HG02588 (cell line): Measurements from ENCODE around the gene SCRT2.
A peak's percentile ranks its signal among the peaks of the same experiment; 100 is the strongest.
"Not testable (repeated sequence)": the region's sequence is repeated elsewhere in the genome, so short reads cannot be mapped to it uniquely, and the experiment has no call there.

Source experiments
- ATAC-seq: cut with Tn5 transposase; IDR thresholded peaks from one replicate; pipeline ENCODE4 v1.9.1; 2021; ENCODE audit warnings: mild to moderate bottlenecking, moderate library complexity; ENCODE audit not compliant: unreplicated experiment

Gene SCRT2

DNA sequence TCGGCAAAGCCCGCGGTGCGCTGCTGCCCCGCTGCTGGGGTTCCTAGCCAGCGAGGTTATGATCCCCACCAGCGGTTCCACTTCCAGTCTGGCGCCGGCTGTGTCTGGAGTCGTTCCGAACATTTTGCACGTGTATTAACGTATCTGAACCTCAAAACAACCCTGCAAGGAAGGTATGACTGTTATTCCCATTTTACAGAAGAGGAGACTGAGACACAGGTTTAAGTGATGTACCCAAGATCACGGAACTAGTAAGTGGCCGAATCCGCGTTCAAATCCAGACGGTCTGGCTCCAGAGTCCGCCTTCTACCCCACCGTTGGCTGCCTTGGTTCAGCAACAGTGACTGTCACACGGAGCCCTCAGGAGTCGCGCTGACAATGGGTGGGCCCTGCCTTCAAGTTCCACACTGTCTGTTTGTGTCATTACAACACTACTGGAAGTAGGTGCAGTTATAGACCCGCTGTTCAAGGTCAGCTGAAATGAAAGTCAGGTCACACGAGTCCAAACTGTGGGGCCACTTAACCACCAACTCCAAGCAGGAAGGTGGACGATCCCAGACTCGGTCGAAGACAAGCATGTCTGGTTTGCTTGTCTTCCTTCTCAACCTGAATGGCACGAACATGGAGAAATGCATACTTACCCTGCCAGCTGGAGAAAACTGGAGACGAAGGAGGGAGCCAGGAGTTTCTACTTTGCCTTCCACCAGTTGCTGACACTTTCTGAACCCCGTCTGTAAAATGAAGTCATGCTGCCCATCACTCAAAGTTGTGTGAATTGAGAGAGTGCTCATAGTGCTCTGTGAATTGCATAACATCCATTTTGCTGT lies 21.8 kb downstream of the SCRT2 start:
- no peak for ATAC-seq

- peak; percentile 88 for ATAC-seq
These were observed 22.5 kb downstream of the SCRT2 start, which contains the start of gene SRXN1 for GRCh38 chr20:653110-653589. Gene SRXN1 (minus strand): TSS chr20:653200. CDS start chr20:653185, 15 bp downstream.

DNA sequence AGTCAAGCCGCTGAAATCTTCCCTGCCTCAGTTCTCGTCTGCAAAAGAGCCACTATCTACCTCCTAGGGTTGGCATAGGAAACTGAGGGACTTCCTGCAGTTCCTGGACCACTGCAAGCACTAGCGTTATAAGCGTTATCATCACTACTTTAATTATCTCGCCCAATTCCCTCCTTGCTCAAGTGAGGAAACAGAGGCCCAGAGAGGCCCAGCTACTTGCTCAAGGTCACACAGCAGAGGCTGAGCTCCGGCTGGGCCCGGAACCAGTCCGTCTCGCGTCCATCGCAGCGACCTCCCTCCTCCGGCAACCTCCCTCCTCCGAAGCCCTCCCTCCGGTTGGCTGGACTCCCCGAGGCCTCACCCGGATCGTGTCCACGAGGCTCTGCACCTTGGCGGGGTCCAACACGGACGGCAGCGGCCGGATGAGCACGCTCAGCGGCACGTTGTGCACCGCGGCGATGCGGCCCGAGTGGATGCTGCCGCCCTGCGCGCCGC lies 22.9 kb downstream of the SCRT2 start:
- ATAC-seq = no peak

DNA sequence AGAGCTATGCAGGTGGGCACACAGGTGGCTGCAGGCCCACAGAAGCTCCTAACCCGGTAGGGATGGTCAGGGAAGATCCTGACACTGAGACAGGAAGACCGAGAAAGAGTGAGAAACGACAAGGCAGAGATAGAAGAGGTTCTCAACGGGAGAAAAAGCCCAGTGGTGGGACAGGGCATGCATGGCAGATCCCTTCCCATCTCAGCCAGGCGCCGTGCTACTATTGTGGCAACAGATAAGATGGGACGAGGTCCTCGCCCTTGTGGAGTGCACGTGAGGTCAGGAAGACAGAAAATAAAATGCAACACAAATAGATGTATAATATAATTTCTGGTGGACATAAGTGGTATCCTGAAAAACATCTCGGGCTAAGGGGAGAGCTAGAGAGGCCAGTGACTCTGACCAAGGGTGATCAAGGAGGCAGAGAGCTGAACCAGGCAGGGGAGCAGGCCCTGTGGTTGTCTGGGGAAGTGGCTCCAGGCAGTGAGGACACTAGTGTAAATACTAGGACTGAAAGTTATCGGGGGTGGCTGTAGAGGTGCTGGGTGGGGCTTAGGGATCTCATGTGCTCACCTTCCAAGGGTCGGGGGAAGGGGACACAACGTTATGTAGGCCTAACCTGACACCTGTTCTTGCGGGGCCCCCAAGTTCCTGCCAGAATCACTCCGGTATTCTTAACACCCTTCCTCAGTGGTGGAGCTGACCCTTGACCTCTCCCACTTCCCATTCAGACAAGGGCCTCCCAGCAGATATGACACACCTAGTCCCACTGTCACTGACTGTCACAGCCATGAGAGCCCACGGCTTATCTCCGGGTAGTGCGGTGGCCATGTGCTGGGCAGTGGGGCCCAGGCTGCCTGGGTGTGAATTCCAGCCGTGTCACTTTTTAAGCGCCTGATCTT lies 23.6 kb downstream of the SCRT2 start:
- ATAC-seq = no peak

DNA sequence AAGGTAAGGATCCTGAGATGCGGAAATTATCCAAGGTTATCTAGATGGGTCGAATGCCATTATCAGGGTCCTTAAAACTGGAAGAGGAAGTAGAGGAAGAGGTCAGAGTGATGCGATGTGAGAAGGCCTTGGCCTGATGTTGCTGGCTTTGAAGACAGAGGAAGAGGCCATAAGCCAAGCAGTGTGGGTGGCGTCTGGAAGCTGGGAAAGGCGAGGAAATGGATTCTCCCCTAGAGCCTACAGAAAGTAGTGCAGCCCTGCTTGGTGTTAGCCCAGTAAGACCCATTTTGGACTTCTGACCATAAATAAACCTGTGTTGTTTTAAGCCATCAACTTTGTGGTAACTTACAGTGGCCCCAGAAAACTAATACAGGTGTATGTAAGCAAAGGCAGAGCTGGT lies 24.6 kb downstream of the SCRT2 start:
- no peak for ATAC-seq

DNA sequence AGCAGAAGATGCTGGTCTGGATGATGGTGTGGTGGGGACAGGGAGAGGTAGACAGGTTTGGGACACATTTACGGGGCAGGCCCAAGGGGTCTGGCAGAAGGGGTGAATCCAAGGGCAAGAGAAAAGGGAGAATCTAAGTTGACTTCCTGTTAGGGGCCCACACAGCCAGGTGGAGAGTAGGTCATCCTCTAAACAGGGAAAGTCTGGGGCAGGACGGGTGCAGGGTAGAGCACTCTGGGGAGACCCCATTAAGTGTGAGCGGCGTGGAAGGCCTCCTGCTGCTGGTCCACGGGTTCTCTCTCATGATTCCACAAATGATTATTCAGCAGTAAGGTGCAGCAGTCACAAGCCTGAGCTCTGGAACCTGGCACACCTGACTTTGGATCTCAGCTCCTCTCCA lies 25.3 kb downstream of the SCRT2 start:
- no peak for ATAC-seq

GRCh38 chr20:647479-648019 lies 28.1 kb downstream of the SCRT2 start:
- ATAC-seq = no peak

- no peak for ATAC-seq
These were observed 28.8 kb downstream of the SCRT2 start for GRCh38 chr20:646868-647233.

DNA sequence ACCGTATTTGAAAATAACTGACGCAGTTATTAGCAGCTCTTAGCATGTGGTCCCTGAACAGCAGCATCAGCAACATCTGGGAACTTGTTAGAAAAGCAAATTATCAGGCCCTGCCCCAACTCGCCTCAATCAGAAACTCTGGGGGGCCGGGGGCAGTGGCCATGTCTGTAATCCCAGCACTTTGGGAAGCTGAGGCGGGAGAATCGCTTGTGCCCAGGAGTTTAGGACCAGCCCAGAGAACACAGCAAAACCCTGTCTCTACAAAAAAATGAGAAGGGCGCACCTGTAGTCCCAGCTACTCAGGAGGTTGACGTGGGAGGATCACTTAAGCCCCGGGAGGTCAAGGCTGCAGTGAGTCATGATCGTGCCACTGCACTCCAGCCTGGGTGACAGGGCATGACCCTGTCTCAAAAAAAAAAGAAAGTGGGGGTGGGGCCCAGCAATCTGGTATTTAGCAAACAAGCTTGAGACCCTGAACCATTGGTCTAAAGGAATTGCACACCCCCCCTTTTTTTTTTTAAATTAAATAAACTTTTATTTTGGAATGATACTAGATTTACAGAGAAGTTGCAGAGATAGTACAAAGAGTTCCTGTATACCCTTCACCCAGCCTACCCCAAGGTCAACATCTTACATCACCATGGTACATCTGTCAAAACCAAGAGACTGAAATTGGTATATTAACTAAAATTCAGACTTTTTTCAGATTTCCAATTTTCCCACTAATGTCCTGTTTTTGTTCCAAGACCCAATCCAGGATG lies 29.3 kb downstream of the SCRT2 start:
- no peak for ATAC-seq

GRCh38 chr20:645318-646106 lies 30.1 kb downstream of the SCRT2 start:
- peak; percentile 62 for ATAC-seq

DNA sequence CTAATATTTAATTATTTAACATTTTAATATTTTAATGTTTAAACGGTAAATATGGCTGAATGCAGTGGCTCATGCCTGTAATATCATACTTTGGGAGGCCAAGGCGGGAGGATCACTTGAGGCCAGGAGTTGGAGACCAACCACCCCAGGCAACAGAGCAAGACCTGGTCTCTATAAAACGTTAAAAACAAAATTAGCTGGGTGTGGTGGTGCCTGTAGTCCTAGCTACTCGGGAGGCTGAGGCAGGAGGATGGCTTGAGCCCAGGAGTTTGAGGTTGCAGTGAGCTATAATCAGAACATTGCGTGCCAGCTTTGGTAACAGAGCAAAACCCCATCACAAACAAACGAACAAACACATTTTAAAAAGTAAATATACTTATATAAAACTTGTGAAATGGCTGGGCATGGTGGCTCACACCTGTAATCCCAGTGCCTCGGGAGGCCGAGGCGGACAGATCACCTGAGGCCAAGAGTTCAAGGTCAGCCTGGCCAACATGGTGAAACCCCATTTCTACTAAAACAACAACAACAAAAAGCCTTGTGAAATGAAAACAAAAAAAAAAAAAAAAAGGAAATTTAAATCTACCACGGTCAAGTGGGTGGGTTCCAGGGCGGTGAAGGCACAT lies 30.8 kb downstream of the SCRT2 start:
- no peak for ATAC-seq

- no peak for ATAC-seq
These were observed 33.0 kb downstream of the SCRT2 start for GRCh38 chr20:642398-643174.

- ATAC-seq = not testable (repeated sequence)
These were observed 33.6 kb downstream of the SCRT2 start for GRCh38 chr20:642013-642397.

DNA sequence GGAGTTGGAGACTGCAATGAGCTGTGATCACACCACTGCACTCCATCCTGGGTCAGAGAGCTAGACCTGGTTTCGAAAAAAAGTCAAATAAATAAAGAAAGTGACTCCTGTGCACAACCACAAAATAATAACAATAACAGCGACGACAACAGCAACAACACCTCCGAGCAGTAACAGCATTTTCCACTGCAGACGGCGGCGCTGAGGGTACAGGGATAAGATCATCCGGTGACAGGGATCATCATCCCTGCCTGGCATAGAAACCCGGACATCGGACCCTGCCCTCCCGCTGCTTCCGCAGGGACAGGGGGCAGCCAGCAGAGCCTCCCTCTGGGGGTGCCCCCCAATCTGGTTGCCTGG lies 34.1 kb downstream of the SCRT2 start:
- no peak for ATAC-seq

- ATAC-seq = no peak
These were observed 34.7 kb downstream of the SCRT2 start for GRCh38 chr20:640674-641515.

DNA sequence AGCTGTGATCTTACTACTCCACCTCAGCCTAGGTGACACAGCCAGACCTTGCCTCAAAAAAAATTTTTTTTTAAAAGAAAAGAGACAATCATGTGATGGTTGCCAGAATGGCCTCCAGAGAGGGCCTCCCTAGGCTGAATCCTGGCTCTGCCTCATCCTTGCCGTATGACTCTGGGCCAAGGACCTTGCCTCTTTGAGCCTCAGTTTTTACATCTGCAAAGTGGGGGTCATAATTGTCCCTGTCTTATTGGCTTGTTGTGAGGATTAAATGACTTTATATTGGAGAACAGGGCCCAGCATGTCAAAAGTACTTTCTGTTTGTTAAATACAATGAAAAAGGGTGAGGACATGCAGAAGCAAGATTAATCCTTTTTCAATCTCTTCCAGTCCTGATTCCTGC lies 37.0 kb downstream of the SCRT2 start:
- no peak for ATAC-seq

DNA sequence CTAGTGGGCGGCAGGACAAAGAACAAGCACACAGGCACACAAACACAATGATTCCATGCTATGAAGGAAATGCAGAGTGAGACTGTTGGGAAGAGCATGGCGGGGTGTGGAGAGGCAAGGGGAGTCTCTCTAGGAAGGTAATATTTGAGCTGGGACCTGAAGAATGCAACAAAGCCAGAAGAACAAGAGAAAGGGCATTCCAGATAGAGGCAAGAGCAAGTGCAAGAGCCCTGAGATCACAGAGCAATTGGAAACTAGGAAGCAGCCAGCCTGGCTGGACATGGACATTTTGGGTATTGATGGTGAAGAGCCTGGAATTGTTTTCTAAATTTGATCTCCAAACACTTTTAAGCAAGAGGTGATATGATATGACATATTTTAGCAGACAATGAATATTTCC lies 38.0 kb downstream of the SCRT2 start:
- ATAC-seq = no peak

DNA sequence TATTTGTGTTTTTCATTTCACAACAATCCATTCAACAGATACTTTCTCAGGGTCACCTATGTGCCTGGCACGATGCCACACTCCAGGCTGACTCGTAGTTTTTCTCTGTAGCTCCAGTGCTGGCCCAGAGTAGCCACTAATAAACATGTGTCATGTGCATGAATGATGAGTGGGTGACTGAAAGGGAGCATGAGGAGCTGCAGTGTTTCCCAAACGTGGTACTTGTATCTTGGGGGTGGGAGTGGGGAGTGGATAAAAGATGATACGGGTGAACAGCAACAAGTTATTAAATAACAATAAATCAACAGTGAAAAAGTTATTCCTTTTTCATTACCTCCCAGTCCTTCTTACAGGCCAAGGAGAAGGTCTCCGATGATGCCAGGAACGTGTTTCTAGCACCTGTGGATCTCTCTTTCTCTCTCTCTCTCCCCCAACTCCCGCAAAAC lies 39.7 kb downstream of the SCRT2 start:
- ATAC-seq = no peak
